Activated CD8-positive, alpha-beta memory T cell treated with anti-CD3 and anti-CD28 coated beads for 36 hours (primary cell): ENCODE data around the gene DCUN1D4. TPM values are rescaled to one million over a fixed set of nuclear protein-coding genes. Genes with fewer than 3 reads are reported as not detected.
"Not testable (repeated sequence)": the region's sequence is repeated elsewhere in the genome, so short reads cannot be mapped to it uniquely, and the experiment has no call there.

ENCODE experiments used
- CTCF ChIA-PET: fragments of 350-600 bp; sonication (Branson Sonifier 250); formaldehyde crosslinking; loops from one replicate; lab custom pipeline; 2021; ENCODE audit warnings: antibody characterized with exemption; lab: Charles Lee
- POLR2A ChIA-PET: fragments of 350-600 bp; sonication (Branson Sonifier 250); formaldehyde crosslinking; loops from one replicate; lab custom pipeline; 2021; ENCODE audit warnings: antibody characterized with exemption; lab: Charles Lee
- total RNA-seq, 2 experiments: library from RNA; stranded (reverse); gene quantifications; one replicate each; pipeline ENCODE4 v1.2.3, GENCODE V29; 2021

The DCUN1D4 gene
- total RNA-seq, 2 experiments from 2014 or later, result 33.9 to 34.4 TPM

- CTCF ChIA-PET, result no interaction called here
These were observed 89.7 kb downstream of the DCUN1D4 start for GRCh38 chr4:51932684-51933083.

GRCh38 chr4:51940460-51940859, 97.5 kb downstream of the DCUN1D4 start:
- POLR2A ChIA-PET, CTCF ChIA-PET: not testable (repeated sequence)

More at GRCh38 chr4:51932684-51933083, 89.7 kb downstream of the DCUN1D4 start:
- POLR2A ChIA-PET, result no interaction called here

- ChIA-PET POLR2A (no interaction called here), CTCF (no interaction called here)
These were observed 99.3 kb downstream of the DCUN1D4 start for GRCh38 chr4:51942108-51942832.

GRCh38 chr4:51942833-51943215, 99.9 kb downstream of the DCUN1D4 start:
- ChIA-PET POLR2A (no interaction called here), CTCF (no interaction called here)

GRCh38 chr4:51943221-51943620, 100.3 kb downstream of the DCUN1D4 start:
- CTCF ChIA-PET, result no interaction called here
- POLR2A ChIA-PET, result no interaction called here

GRCh38 chr4:51958199-51958968, 115.4 kb downstream of the DCUN1D4 start:
- POLR2A ChIA-PET, result no interaction called here
- CTCF ChIA-PET, result interaction anchor here (0.6 kb wide), 1 partner anchor 67 kb away, joined by 3 read pairs; no protein-coding TSS in a partner anchor

- CTCF ChIA-PET, result no interaction called here
- POLR2A ChIA-PET, result no interaction called here
These were observed 117.5 kb downstream of the DCUN1D4 start for GRCh38 chr4:51960486-51960885.

GRCh38 chr4:51963841-51964517, 121.0 kb downstream of the DCUN1D4 start:
- ChIA-PET CTCF (no interaction called here), POLR2A (no interaction called here)

- POLR2A ChIA-PET, result no interaction called here
- CTCF ChIA-PET, result no interaction called here
These were observed 122.9 kb downstream of the DCUN1D4 start for GRCh38 chr4:51965862-51966261.

Other genes starting within 250 kb of the DCUN1D4 start
- gene LRRC66, start 177.2 kb downstream of the DCUN1D4 start, total RNA-seq, result under 1 TPM in 1 of 2 experiments, not detected in 1; 0.10 TPM
- 10 to 100 TPM; 14.1 to 14.4 TPM for gene SGCB, start 195.1 kb downstream of the DCUN1D4 start, total RNA-seq
- gene SPATA18, start 208.2 kb downstream of the DCUN1D4 start, total RNA-seq, result under 1 TPM; 0.19 to 0.40 TPM